ENCODE measurements around the gene DGKG. TPM values are rescaled to one million over a fixed set of nuclear protein-coding genes. Genes with fewer than 3 reads are reported as not detected.

Gene DGKG
- polyA plus RNA-seq, 1 donor (not counting 4 experiments of a cell fraction or from before 2014, with no cell fraction given): 0.22 TPM

- Histone ChIP-seq H3K4me2 (ENCODE audit: control insufficient read depth, extremely low read depth, insufficient read depth, low read depth, low read length) (no peak overlapping the region), H3K27me3 (ENCODE audit: control insufficient read depth, extremely low read depth, insufficient read depth, low read length) (no peaks in the 10 kb centered on the region), H2AFZ (ENCODE audit: control insufficient read depth, low read length) (no peak overlapping the region), H3K36me3 (ENCODE audit: control insufficient read depth in 2 of 2, extremely low read depth in 1 of 2, insufficient read depth in 2 of 2, low read length in 2 of 2) (no peaks in the 10 kb centered on the region), H3K27ac (ENCODE audit: control insufficient read depth, insufficient read depth, low read length) (no peak overlapping the region), H3K9me1 (ENCODE audit: control insufficient read depth, extremely low read depth, insufficient read depth, low read length) (no peaks in the 10 kb centered on the region), H3K9ac (ENCODE audit: control insufficient read depth, extremely low read depth, insufficient read depth, low read length) (no peak overlapping the region), H4K20me1 (ENCODE audit: control insufficient read depth, extremely low read depth, insufficient read depth, low read length) (no peaks in the 10 kb centered on the region), H3K9me3 (ENCODE audit: control insufficient read depth, low read depth, low read length) (no peaks in the 10 kb centered on the region), H3K4me3 (ENCODE audit: control insufficient read depth in 2 of 3, extremely low read depth in 1 of 3, insufficient read depth in 2 of 3, low read depth in 1 of 3, low read length in 3 of 3) (no peak overlapping the region), H3K4me1 (ENCODE audit: control insufficient read depth, extremely low read depth, insufficient read depth, low read length) (no peaks in the 10 kb centered on the region), H3K79me2 (ENCODE audit: control insufficient read depth, insufficient read depth, low read length) (no peaks in the 10 kb centered on the region)
- dilution Hi-C loops (cut with MboI; ENCODE audit: extremely low pct_ligation_motif_present, low sequenced_read_pairs): no loop called here
- TF ChIP-seq CTCF (optimal IDR thresholded peaks at IDR 0.05 in 1 of 3, IDR thresholded peaks at IDR 0.05 in 1 of 3, conservative IDR thresholded peaks at IDR 0.05 in 1 of 3; ENCODE audit: extremely low read depth in 1 of 3, insufficient read depth in 2 of 3, low read length in 3 of 3): no peak
- no peak for TF ChIP-seq EZH2 (IDR thresholded peaks at IDR 0.05; ENCODE audit: low read length)
- no peak for DNase-seq (ENCODE audit: low read depth, low spot score)
- FAIRE-seq: no peak
Observed at GRCh38 chr3:186141790-186142189, 220.2 kb downstream of the DGKG start.

GRCh38 chr3:186138272-186138981 lies 223.6 kb downstream of the DGKG start:
- dilution Hi-C loops (cut with MboI; ENCODE audit: extremely low pct_ligation_motif_present, low sequenced_read_pairs): no loop called here
- Histone ChIP-seq H3K27me3 (ENCODE audit: control insufficient read depth, extremely low read depth, insufficient read depth, low read length) (no peaks in the 10 kb centered on the region), H2AFZ (ENCODE audit: control insufficient read depth, low read length) (no peak overlapping the region), H3K9me1 (ENCODE audit: control insufficient read depth, extremely low read depth, insufficient read depth, low read length) (no peaks in the 10 kb centered on the region), H3K9me3 (ENCODE audit: control insufficient read depth, low read depth, low read length) (no peaks in the 10 kb centered on the region), H4K20me1 (ENCODE audit: control insufficient read depth, extremely low read depth, insufficient read depth, low read length) (no peaks in the 10 kb centered on the region), H3K4me1 (ENCODE audit: control insufficient read depth, extremely low read depth, insufficient read depth, low read length) (no peaks in the 10 kb centered on the region), H3K9ac (ENCODE audit: control insufficient read depth, extremely low read depth, insufficient read depth, low read length) (no peak overlapping the region), H3K36me3 (ENCODE audit: control insufficient read depth in 2 of 2, extremely low read depth in 1 of 2, insufficient read depth in 2 of 2, low read length in 2 of 2) (no peaks in the 10 kb centered on the region), H3K27ac (ENCODE audit: control insufficient read depth, insufficient read depth, low read length) (no peak overlapping the region), H3K79me2 (ENCODE audit: control insufficient read depth, insufficient read depth, low read length) (no peaks in the 10 kb centered on the region), H3K4me3 (ENCODE audit: control insufficient read depth in 2 of 3, extremely low read depth in 1 of 3, insufficient read depth in 2 of 3, low read depth in 1 of 3, low read length in 3 of 3) (no peak overlapping the region), H3K4me2 (ENCODE audit: control insufficient read depth, extremely low read depth, insufficient read depth, low read depth, low read length) (no peak overlapping the region)
- no peak for FAIRE-seq
- no peak for DNase-seq (ENCODE audit: low read depth, low spot score)
- TF ChIP-seq EZH2 (IDR thresholded peaks at IDR 0.05; ENCODE audit: low read length) (no peak), CTCF (optimal IDR thresholded peaks at IDR 0.05 in 1 of 3, IDR thresholded peaks at IDR 0.05 in 1 of 3, conservative IDR thresholded peaks at IDR 0.05 in 1 of 3; ENCODE audit: extremely low read depth in 1 of 3, insufficient read depth in 2 of 3, low read length in 3 of 3) (no peak)

Measured in keratinocyte (primary cell).